Left cardiac atrium (tissue), 4 donors: Measurements from ENCODE around the gene IFNE. TPM values are rescaled to one million over a fixed set of nuclear protein-coding genes. Genes with fewer than 3 reads are reported as not detected.
A peak's percentile ranks its signal among the peaks of the same experiment; 100 is the strongest.
"Not testable (repeated sequence)": the region's sequence is repeated elsewhere in the genome, so short reads cannot be mapped to it uniquely, and the experiment has no call there.

Experiments used
- ATAC-seq, 2 donors: fragments of 200-7000 bp; cut with Tn5 transposase; one replicate each; pipeline ENCODE4 v1.9.1; 2020; ENCODE audit warnings: mild to moderate bottlenecking in 2 of 2, moderate library complexity in 2 of 2
- DNase-seq: peaks from one replicate; pipeline ENCODE4 v3.0.0-alpha.2; 2020
- intact Hi-C, 2 donors: fragments of 100-400 bp; cut with DNase I; formaldehyde crosslinking; loops; one replicate each; pipeline versions ENCODE4 v1.14.1 to v1.15.1; 2022 to 2023
- total RNA-seq, 2 donors: library from RNA; stranded (reverse); fragmentation: NEBNext Ultra II Directional; extraction: Animal tissue kit (Norgen Biotek cat#: 25700); gene quantifications; one replicate each; pipeline ENCODE4 v1.2.1, GENCODE V29; 2021
- donor health status: DM: no; HTN: yes; CAD: no.
- donor health status: DM: no; HTN: yes; CAD: no; lungs with severe emphysema.
- donor health status: DM: yes; HTN: yes; CAD: no.
- donor health status: Dilated cardiomyopathy.

The IFNE gene
- total RNA-seq, 2 donors from 2014 or later: not detected

GRCh38 chr9:21504113-21504512 is 22.0 kb upstream of the IFNE start:
- intact Hi-C loops: no loop called here
- DNase-seq (no peak), ATAC-seq (no peak)

DNA sequence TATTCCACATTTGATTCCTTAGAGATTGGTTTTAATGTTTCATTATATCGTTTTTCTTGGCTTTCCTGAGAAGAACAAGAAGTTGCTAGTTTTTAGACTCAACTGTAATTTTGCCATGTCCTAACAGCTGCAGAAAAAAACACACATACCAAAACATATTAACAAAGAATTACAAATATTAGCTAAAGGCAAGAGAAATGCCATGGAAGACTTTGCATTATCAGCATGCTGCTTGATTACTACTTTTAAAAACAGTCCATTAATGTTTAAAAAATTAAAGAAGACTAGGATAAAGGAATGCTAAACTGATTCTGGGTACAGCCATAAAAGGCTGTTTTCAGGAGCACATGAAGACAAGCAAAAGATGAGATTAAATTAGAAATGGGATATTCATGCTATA is 20.5 kb upstream of the IFNE start:
- no peak for DNase-seq
- intact Hi-C loops: no loop called here
- ATAC-seq: no peak

DNA sequence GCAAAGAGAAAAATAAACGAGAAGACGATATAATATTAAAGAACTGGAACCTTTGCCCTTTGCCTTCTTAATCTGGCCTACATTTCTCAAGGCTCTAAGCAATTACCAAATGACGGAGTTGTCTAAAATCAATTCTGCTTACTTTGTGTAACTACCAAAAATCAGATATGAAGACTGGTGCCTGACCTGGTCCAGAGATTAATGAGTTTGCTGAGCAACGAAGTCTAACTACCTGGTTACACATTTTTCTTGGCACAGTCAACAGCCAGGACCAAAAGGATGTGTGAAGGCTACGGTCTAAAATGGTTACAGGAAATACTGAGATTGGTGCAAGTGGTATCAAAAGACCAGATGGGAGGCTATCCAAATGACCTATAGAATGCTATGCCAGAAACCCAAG is 17.8 kb upstream of the IFNE start:
- ATAC-seq (no peak), DNase-seq (no peak)
- intact Hi-C loops: no loop called here

DNA sequence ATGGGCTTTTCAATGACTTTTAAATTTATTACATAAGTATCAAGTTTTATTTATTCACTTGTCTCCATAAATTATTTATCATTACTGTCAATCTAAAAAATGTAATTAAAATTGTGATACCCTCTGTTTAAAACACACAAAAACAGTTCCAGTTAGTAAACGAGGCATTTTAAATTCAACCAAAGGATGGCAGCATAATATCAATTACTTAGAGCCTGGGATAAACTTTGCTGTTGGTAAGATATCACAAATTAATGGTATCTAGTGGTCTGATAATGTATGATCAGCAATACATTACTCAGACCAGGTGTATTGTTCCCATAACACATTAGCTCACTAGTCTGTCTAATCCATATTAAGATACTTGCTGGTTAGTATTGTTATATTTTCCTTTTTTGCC is 9.6 kb upstream of the IFNE start:
- intact Hi-C loops: no loop called here
- ATAC-seq (no peak), DNase-seq (no peak)

- no peak for ATAC-seq
- intact Hi-C loops: no loop called here
Measured at GRCh38 chr9:21481470-21482056, 550 bp downstream of the IFNE start.

GRCh38 chr9:21479152-21479702 is 2.9 kb downstream of the IFNE start:
- ATAC-seq: peak in 1 of 2 donors; percentile 69
- intact Hi-C loops: loop anchor here in 1 of 2 donors (10.0 kb wide), 1 partner anchor 296 kb away; no protein-coding TSS in a partner anchor
- no peak for DNase-seq

More at GRCh38 chr9:21481470-21482056, 550 bp downstream of the IFNE start:
- no peak for DNase-seq

GRCh38 chr9:21477466-21477865 is 4.6 kb downstream of the IFNE start:
- ATAC-seq (no peak), DNase-seq (no peak)
- intact Hi-C loops: loop anchor here in 1 of 2 donors (10.0 kb wide), 1 partner anchor 297 kb away; no protein-coding TSS in a partner anchor

DNA sequence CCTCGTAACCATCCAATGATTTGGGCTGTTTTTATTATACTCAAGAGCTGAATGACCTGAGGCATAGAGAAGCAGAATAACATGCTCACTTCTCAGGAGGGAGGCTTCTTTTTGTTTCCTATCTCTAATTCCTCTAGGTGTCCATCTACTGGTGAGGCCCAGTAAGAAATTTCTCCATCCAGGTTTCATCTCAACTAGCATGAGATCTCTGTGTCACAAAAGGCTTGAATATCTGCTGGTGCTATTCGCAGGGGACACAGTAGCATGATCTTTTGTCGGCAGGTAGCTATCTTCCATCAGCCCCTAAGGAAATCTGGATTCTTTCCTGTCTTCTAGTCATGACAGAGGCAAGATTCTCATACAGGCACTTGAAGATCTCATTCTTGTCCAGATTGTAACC is 8.9 kb downstream of the IFNE start:
- intact Hi-C loops: loop anchor here in 1 of 2 donors (10.0 kb wide), 1 partner anchor 302 kb away; no protein-coding TSS in a partner anchor
- DNase-seq: no peak
- ATAC-seq: no peak

DNA sequence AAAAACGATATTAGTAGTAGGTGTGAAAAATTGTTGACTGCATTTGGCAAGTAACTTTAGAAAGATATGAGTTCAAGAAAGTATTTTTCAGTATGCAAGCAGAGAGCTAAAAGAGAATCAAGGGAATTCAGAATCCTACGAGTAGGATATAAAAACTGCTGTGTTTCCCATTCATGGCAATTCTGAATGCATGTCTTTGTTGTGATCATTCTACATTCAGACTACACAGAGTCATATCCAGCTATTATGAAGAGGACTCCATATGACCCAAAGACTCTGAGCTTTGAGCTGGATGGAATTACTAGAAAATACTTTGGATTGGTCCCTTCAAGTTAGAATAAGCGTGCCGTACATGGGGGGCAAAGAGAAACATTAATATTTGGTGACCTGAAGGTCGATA is 12.0 kb downstream of the IFNE start:
- DNase-seq (no peak), ATAC-seq (no peak)
- intact Hi-C loops: loop anchor here in 1 of 2 donors (10.0 kb wide), 1 partner anchor 305 kb away; no protein-coding TSS in a partner anchor

DNA sequence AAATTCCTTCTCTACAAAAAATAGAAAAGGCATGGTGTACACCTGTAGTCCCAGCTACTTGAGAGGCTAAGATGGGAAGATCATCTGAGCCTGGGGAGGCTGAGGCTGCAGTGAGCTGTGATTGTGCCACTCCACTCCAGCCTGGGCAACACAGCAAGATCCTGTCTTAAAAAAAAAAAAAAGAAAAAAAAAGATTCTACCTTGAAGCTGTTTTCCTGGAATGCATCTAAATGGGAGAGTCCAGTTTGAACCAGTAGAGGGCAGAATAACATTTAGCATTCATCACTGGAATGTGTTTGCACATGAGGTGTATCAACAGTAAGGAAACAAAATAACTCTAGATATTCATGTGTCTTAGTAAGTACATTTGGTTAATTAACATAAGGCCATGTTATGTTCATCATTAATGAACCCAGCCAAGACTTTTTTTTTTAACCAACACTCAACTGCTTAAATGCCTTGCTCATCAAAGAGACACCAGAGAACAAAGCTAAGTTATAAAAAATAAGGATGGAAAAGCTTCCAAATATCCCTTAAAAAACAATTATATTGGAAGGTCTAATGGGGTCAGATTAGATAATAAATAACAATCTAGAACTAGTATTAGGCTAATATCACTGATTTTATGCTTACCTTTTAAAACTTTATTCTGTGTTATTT is 16.1 kb downstream of the IFNE start:
- ATAC-seq (peak in 1 of 2 donors; percentile 49), DNase-seq (no peak)
- intact Hi-C loops: no loop called here

GRCh38 chr9:21465138-21465537 is 17.0 kb downstream of the IFNE start:
- ATAC-seq (no peak), DNase-seq (no peak)
- intact Hi-C loops: no loop called here

GRCh38 chr9:21461377-21461776 is 20.7 kb downstream of the IFNE start:
- intact Hi-C loops: no loop called here
- ATAC-seq (no peak), DNase-seq (no peak)

DNA sequence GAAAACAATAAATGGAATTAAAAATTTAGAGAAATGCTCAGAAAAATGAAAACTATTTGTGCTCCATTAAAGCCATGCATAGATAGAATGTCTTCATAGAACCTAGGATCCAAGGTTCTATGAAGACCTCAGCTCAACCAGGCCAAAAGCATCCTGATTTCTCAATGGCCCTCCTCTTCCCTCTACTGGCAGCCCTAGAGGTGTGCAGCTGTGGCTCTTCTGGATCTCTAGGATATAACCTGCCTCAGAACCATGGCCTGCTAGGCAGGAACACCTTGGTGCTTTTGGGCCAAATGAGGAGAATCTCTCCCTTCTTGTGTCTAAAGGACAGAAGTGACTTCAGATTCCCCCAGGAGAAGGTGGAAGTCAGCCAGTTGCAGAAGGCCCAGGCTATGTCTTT is 26.8 kb downstream of the IFNE start:
- ATAC-seq (peak in 1 of 2 donors; percentile 79), DNase-seq (no peak)

DNA sequence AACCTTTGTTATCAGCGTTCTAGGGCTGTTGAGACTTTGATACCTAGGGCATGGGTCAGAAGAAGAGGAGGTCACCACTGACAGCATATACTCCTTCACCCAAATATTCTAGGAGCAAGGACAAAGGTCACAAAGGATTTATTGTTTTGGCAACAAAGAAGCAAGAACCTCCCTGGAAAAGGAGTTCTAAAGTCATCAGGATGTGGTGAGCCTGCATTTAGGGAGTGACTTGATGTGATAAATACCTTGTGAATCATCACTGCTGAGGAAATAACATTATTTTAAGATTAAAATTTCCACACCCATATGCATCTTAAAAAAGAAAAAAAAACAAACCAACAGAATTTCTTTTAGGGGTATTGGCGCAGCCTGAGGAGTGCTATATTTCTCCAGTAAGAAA is 28.0 kb downstream of the IFNE start:
- DNase-seq (no peak), ATAC-seq (peak in 1 of 2 donors; percentile 74)
- intact Hi-C loops: no loop called here

More for the DNA sequence above, 26.8 kb downstream of the IFNE start:
- intact Hi-C loops: no loop called here

DNA sequence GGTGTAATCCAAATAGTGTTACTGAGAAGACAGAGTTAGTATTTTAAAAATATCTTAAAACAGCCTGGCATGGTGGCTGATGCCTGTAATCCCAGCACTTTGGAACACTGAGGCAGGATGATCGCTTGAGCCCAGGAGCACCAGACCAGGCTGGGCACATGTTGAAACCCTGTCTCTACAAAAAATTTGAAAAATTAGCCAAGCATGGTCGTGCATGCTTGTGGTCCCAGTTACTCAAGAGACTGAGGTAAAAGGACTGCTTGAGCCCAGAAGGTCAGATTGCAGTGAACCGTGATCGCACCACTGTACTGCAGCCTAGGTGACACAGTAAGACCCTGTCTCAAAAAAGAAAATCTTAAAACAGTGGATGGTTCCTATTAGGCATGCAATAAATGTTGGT is 29.4 kb downstream of the IFNE start:
- DNase-seq: no peak
- ATAC-seq: no peak
- intact Hi-C loops: no loop called here

- no peak for ATAC-seq
- intact Hi-C loops: no loop called here
- DNase-seq: no peak
Measured at GRCh38 chr9:21450733-21451394, 31.2 kb downstream of the IFNE start.

DNA sequence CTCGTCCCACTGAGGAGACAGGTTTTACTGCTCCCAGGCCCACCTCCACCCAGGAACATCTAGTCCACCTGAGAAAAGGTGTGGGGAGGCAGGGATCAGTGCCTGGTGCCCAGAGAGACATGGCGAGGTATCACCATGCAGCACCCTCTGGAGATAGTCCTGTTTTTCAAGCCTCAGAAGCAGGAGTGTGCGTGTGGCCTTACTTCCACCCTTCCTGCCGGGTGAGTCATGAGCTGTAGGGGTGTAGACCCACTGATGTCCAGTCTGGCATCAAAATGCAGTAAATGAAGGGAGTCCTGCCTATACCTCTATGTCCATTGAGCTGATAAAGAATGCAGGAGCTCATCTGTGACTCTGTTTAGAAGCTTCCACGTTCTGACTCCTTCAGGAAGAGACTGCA is 32.8 kb downstream of the IFNE start:
- ATAC-seq, DNase-seq, intact Hi-C loops: not testable (repeated sequence)

GRCh38 chr9:21443849-21444625 is 38.1 kb downstream of the IFNE start:
- intact Hi-C loops: no loop called here
- ATAC-seq: no peak
- DNase-seq: no peak

DNA sequence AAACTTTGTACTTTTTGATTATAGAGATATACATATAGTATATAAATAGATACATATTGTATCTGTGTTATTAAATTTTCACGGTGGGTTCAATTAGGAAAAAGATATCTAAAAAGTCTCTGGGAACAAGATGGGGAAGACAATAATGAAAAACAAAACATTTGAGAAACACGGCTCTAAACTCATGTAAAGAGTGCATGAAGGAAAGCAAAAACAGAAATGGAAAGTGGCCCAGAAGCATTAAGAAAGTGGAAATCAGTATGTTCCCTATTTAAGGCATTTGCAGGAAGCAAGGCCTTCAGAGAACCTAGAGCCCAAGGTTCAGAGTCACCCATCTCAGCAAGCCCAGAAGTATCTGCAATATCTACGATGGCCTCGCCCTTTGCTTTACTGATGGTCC is 42.0 kb downstream of the IFNE start, which contains the start of gene IFNA1:
TSS of gene IFNA1 (plus strand) at position 301 of the 400 bp plus-strand sequence. CDS start at position 370, 69 bp downstream.
- DNase-seq (no peak), ATAC-seq (no peak)
- intact Hi-C loops: no loop called here
